Gastroesophageal sphincter (tissue), 3 donors: ENCODE results near the gene TTC32.

Source experiments
- POLR2A ChIP-seq, 2 donors: fragments of 450-650 bp; IDR thresholded peaks; one replicate each; pipeline ENCODE4 v1.6.1; 2017; ENCODE audit warnings: antibody characterized with exemption in 2 of 2, mild to moderate bottlenecking in 2 of 2, moderate library complexity in 1 of 2
- TF ChIP-seq, protein P1 (sequence below), 4 experiments: fragments of 200-600 bp in 2 of 4; fragments of 450-650 bp in 2 of 4; sonication (generic) in 1 of 4; IDR thresholded peaks; one replicate each; pipeline ENCODE4 v1.5.1; 2017 to 2019; ENCODE audit warnings: antibody characterized with exemption in 4 of 4, mild to moderate bottlenecking in 2 of 4, moderate library complexity in 2 of 4

DNA sequence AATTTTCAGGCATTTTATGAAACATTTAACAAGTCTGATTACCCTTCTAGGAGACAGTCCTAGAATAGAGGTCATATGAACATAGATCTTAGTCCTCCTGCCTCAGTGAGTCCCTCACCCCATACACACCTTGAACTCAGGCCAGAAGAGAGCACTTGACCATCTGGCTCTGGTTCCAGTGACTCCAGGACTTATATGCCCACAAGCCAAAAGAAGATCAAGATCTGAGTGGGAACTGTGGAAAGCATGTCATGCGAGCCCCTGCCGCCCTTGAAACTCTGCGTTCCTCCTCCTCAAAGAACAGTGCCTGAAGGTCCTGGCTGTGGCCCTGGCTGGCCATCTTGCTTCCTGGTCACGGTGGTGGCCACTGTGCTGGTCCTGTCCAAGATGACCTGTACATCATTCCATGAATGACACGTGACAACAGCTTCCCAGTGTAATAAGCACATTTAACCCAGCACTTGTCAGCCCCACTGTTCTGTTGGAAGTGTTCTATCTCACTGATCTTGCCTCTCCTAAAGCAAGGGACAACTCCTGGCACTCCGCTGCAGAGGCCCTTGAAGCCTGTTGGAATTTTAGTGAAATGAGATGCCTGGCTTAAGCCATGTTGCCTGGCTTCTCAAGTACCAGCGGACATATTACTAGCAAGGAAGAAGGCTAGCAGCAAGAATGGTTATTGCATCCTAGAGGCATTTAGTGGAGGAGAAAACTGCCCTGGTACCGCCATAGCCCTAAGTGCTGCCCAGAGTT, 17.6 kb downstream of the TTC32 start:
- TF ChIP-seq, protein P1, sequence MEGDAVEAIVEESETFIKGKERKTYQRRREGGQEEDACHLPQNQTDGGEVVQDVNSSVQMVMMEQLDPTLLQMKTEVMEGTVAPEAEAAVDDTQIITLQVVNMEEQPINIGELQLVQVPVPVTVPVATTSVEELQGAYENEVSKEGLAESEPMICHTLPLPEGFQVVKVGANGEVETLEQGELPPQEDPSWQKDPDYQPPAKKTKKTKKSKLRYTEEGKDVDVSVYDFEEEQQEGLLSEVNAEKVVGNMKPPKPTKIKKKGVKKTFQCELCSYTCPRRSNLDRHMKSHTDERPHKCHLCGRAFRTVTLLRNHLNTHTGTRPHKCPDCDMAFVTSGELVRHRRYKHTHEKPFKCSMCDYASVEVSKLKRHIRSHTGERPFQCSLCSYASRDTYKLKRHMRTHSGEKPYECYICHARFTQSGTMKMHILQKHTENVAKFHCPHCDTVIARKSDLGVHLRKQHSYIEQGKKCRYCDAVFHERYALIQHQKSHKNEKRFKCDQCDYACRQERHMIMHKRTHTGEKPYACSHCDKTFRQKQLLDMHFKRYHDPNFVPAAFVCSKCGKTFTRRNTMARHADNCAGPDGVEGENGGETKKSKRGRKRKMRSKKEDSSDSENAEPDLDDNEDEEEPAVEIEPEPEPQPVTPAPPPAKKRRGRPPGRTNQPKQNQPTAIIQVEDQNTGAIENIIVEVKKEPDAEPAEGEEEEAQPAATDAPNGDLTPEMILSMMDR (IDR thresholded peaks at IDR 0.05), result no peak
- no peak for TF ChIP-seq POLR2A (IDR thresholded peaks at IDR 0.05)
